Hepatocyte (in vitro differentiated cells): ENCODE measurements around the gene SLC2A11. TPM values are rescaled to one million over a fixed set of nuclear protein-coding genes. Genes with fewer than 3 reads are reported as not detected.

ENCODE experiments used
- DNase-seq: peaks from one replicate; pipeline ENCODE4 v3.0.0-alpha.2; 2016; ENCODE audit warnings: low spot score
- H2AFZ ChIP-seq: fragments of 200-600 bp; sonication (generic); 2 replicates; pipeline ENCODE4 v1.6.0; 2016; ENCODE audit warnings: antibody characterized with exemption, mild to moderate bottlenecking
- H3K27ac ChIP-seq: fragments of 200-600 bp; sonication (generic); 2 replicates; pipeline ENCODE4 v1.5.1; 2016; ENCODE audit warnings: mild to moderate bottlenecking
- H3K27me3 ChIP-seq: fragments of 200-600 bp; sonication (generic); 2 replicates; pipeline ENCODE4 v1.6.1; 2016
- H3K36me3 ChIP-seq: fragments of 200-600 bp; sonication (generic); replicated peaks from 2 replicates; pipeline ENCODE4 v1.5.1; 2016; ENCODE audit warnings: low read depth; ENCODE audit not compliant: insufficient read depth
- H3K4me1 ChIP-seq: fragments of 200-600 bp; sonication (generic); 2 replicates; pipeline ENCODE4 v1.5.1; 2016; ENCODE audit warnings: mild to moderate bottlenecking, moderate library complexity; ENCODE audit not compliant: insufficient read depth
- H3K4me2 ChIP-seq: fragments of 200-600 bp; sonication (generic); 2 replicates; pipeline ENCODE4 v1.6.0; 2016
- H3K4me3 ChIP-seq: fragments of 200-600 bp; sonication (generic); 2 replicates; pipeline ENCODE4 v1.5.1; 2016; ENCODE audit warnings: mild to moderate bottlenecking
- H3K79me2 ChIP-seq: fragments of 200-600 bp; sonication (generic); 2 replicates; pipeline ENCODE4 v1.6.0; 2017; ENCODE audit warnings: mild to moderate bottlenecking
- H3K9me2 ChIP-seq: fragments of 200-600 bp; sonication (generic); replicated peaks from 2 replicates; pipeline ENCODE4 v1.6.0; 2017; ENCODE audit warnings: mild to moderate bottlenecking; ENCODE audit not compliant: insufficient read depth
- H3K9me3 ChIP-seq: fragments of 200-600 bp; sonication (generic); 2 replicates; pipeline ENCODE4 v1.5.1; 2016; ENCODE audit warnings: low read depth, mild to moderate bottlenecking
- H4K20me1 ChIP-seq: fragments of 200-600 bp; sonication (generic); 2 replicates; pipeline ENCODE4 v1.6.0; 2016; ENCODE audit warnings: mild to moderate bottlenecking; ENCODE audit not compliant: insufficient read depth, poor library complexity, severe bottlenecking
- EZH2 ChIP-seq: fragments of 200-600 bp; sonication (generic); IDR thresholded peaks from 2 replicates; pipeline ENCODE4 v1.6.1; 2016; ENCODE audit warnings: antibody characterized with exemption, mild to moderate bottlenecking, borderline replicate concordance
- EZH2phosphoT487 ChIP-seq: fragments of 200-600 bp; sonication (generic); IDR thresholded peaks from one replicate; pipeline ENCODE4 v1.6.1; 2018; ENCODE audit warnings: antibody characterized with exemption, mild to moderate bottlenecking, low read depth, moderate library complexity; ENCODE audit not compliant: unreplicated experiment, severe bottlenecking
- WGBS: methylation state at CpG from one replicate; pipeline ENCODE4 v1.1.6; 2016; ENCODE audit warnings: low lambda C conversion rate; ENCODE audit errors: missing lambda C conversion rate; 5-methylcytosine and 5-hydroxymethylcytosine counted together
- polyA plus RNA-seq: library from polyadenylated mRNA; unstranded; fragments of >200 nt; fragmentation: Nextera tagmentation; extraction: Ambion mirVana; gene quantifications from 2 replicates; pipeline ENCODE4 v1.2.1, GENCODE V29; 2016
- total RNA-seq: library from RNA; depleted of rRNA; stranded (reverse); fragments of >200 nt; gene quantifications from 2 replicates; pipeline ENCODE4 v1.2.3, GENCODE V29; 2014
- TF ChIP-seq, protein P1 (sequence below): fragments of 200-600 bp; sonication (generic); IDR thresholded peaks from 2 replicates; pipeline ENCODE4 v1.5.1; 2016; ENCODE audit warnings: antibody characterized with exemption, mild to moderate bottlenecking; ENCODE audit not compliant: poor library complexity

The SLC2A11 gene
- total and polyA plus RNA-seq, 2 experiments from 2014 or later = 15.0 TPM

DNA sequence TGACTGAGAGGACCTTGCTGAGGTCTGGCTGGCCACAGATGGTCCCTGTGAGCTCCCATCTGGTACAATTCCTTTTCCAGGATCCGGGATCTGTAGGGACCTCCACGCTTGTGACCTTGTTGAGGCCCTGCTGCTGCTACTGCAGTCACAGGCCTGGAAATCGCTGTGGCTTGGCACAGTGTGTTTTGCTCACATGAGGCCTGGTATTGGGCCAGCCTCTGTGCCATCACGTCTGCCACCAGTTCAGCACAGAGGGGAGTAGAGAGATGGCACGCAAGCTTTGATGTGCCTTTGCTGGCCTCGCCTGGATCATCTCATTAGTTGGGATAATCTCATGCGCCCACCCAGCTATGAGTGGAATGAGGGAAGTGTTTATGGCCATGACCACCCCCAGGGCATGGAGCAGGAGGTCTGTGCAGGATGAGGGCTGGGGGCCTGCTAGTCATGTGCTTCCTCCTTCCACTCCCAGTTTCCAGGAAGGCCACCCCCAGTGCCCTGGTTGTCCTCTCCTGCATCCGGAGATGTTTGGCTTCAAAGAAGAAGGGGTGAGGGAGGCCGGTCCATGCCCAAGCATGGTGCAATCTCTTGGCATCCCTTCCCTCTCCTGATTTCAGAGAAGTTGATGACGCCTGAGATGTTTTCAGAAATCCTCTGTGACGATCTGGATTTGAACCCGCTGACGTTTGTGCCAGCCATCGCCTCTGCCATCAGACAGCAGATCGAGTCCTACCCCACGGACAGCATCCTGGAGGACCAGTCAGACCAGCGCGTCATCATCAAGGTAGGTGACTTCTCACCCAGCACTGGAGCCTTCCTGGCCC is 41.3 kb upstream of the SLC2A11 start:
- no peak overlapping the region for H2AFZ ChIP-seq
- no peak for DNase-seq
- no peak overlapping the region for H3K27ac ChIP-seq
- no peaks in the 10 kb centered on the region for H3K9me2 ChIP-seq
- H3K9me3 ChIP-seq = no peaks in the 10 kb centered on the region
- H3K4me2 ChIP-seq = no peak overlapping the region
- 86% methylated on average over 18 of the region's 18 CpGs for WGBS
- no peak overlapping the region for H3K4me3 ChIP-seq
- TF ChIP-seq EZH2 (no peak), EZH2phosphoT487 (no peak)
- TF ChIP-seq, protein P1, sequence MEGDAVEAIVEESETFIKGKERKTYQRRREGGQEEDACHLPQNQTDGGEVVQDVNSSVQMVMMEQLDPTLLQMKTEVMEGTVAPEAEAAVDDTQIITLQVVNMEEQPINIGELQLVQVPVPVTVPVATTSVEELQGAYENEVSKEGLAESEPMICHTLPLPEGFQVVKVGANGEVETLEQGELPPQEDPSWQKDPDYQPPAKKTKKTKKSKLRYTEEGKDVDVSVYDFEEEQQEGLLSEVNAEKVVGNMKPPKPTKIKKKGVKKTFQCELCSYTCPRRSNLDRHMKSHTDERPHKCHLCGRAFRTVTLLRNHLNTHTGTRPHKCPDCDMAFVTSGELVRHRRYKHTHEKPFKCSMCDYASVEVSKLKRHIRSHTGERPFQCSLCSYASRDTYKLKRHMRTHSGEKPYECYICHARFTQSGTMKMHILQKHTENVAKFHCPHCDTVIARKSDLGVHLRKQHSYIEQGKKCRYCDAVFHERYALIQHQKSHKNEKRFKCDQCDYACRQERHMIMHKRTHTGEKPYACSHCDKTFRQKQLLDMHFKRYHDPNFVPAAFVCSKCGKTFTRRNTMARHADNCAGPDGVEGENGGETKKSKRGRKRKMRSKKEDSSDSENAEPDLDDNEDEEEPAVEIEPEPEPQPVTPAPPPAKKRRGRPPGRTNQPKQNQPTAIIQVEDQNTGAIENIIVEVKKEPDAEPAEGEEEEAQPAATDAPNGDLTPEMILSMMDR = no peak
- no peaks in the 10 kb centered on the region for H3K79me2 ChIP-seq
- H3K27me3 ChIP-seq = no peaks in the 10 kb centered on the region
- no peaks in the 10 kb centered on the region for H3K4me1 ChIP-seq
- no peaks in the 10 kb centered on the region for H4K20me1 ChIP-seq
- no peaks in the 10 kb centered on the region for H3K36me3 ChIP-seq

DNA sequence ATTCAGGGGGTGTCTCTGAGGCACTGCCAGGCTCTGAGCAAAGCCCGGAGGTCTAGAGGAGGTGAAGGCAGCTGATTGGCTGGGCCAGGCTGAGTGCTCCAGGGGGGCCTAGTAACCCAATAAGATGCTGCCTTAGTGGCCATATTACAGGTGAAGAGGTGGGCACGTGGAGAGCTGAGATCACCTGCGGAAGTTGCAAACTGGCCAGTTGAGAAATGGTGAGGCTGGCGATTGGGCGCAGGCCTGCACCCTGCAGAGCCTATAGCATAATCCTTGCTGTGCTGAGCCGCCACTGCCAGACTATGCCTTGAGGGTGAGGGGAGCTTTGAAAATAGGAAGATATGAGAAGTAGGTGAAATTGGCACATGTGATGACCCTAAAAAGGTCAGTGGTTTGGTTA is 40.5 kb upstream of the SLC2A11 start:
- no peak overlapping the region for H3K4me3 ChIP-seq
- TF ChIP-seq, protein P1 = no peak
- TF ChIP-seq EZH2phosphoT487 = no peak
- no peak for TF ChIP-seq EZH2
- H3K9me3 ChIP-seq = no peaks in the 10 kb centered on the region
- no peaks in the 10 kb centered on the region for H3K27me3 ChIP-seq
- H4K20me1 ChIP-seq = no peaks in the 10 kb centered on the region
- H3K36me3 ChIP-seq = no peaks in the 10 kb centered on the region
- no peak for DNase-seq
- H3K27ac ChIP-seq = no peak overlapping the region
- no peak overlapping the region for H3K4me2 ChIP-seq
- H3K4me1 ChIP-seq = no peaks in the 10 kb centered on the region
- no peak overlapping the region for H2AFZ ChIP-seq
- no peaks in the 10 kb centered on the region for H3K9me2 ChIP-seq
- 91% methylated on average over 6 of the region's 6 CpGs for WGBS
- H3K79me2 ChIP-seq = no peaks in the 10 kb centered on the region

GRCh38 chr22:23818541-23818940 is 39.1 kb upstream of the SLC2A11 start:
- Histone ChIP-seq H3K27ac (no peak overlapping the region), H3K4me1 (no peaks in the 10 kb centered on the region), H3K9me3 (no peaks in the 10 kb centered on the region), H3K4me3 (no peak overlapping the region), H4K20me1 (no peaks in the 10 kb centered on the region), H3K27me3 (no peaks in the 10 kb centered on the region), H2AFZ (no peak overlapping the region), H3K4me2 (no peak overlapping the region), H3K36me3 (no peaks in the 10 kb centered on the region), H3K9me2 (no peaks in the 10 kb centered on the region), H3K79me2 (no peaks in the 10 kb centered on the region)
- no peak for TF ChIP-seq EZH2
- TF ChIP-seq, protein P1 = no peak
- no peak for TF ChIP-seq EZH2phosphoT487
- 98% methylated on average over 2 of the region's 2 CpGs for WGBS
- DNase-seq = no peak
